Sigmoid colon (tissue), 4 donors: ENCODE results near the gene SYTL4.
A peak's percentile ranks its signal among the peaks of the same experiment; 100 is the strongest.

Experiments used
- CTCF ChIP-seq, 4 experiments: fragments of 450-650 bp in 3 of 4; fragments of 200-600 bp in 1 of 4; IDR thresholded peaks; one replicate each; pipeline ENCODE4 v1.5.1; 2016 to 2019; ENCODE audit warnings: antibody characterized with exemption in 4 of 4, mild to moderate bottlenecking in 3 of 4, moderate library complexity in 2 of 4
- EP300 ChIP-seq, 4 donors: sonication (generic); formaldehyde crosslinking; IDR thresholded peaks; one replicate each; pipeline ENCODE4 v1.6.1; 2017; ENCODE audit warnings: antibody characterized with exemption in 4 of 4

GRCh38 chrX:100685284-100685996, 46.5 kb downstream of the SYTL4 start:
- TF ChIP-seq CTCF (IDR thresholded peaks at IDR 0.05) (peak; percentile 74 to 97 (median 91)), EP300 (IDR thresholded peaks at IDR 0.05) (no peak)
